AG10803 (cell line): ENCODE measurements around the gene NNT.

Experiments used
- DNase-seq: peaks from one replicate; pipeline ENCODE4 v3.0.0; 2010; ENCODE audit warnings: low read depth
- H3K4me3 ChIP-seq: 2 replicates; pipeline ENCODE4 v1.5.1; 2011; ENCODE audit warnings: mild to moderate bottlenecking, low read length, control low read depth
- TF ChIP-seq, protein P1 (sequence below): conservative IDR thresholded peaks from 2 replicates; pipeline ENCODE4 v1.5.1; 2011; ENCODE audit warnings: mild to moderate bottlenecking, low read length, control low read depth, inconsistent platforms

NNT gene

DNA sequence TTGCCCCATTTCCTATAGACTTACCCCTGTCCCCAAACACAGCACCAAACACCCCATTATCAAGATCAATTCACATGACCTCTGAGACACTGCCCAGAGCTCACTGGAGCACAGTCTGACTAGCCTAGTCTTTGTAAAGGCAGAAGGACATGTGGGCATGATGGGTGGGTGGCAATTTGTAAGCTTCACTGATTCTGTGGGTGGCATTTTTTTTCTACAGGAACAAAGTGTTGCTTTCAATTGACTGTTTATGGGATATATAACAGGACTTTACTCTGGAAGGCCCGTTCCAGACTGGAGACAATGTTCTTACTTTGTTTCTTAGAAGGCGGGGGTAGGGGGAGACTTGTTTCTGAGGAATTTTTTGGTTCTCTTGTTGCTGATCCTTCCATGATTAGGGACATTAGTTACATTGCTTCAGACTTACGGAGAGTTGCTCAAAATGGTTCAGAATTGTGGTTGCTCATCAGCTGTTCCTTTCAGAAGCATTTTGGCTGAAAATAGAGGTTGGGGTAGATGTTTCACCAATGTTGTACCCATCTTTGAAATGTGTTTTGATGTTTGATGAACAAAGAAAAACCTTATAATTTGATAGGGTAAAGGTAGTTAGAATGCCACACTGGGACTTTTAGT lies 20.2 kb downstream of the NNT start:
- no peak for DNase-seq
- TF ChIP-seq, protein P1, sequence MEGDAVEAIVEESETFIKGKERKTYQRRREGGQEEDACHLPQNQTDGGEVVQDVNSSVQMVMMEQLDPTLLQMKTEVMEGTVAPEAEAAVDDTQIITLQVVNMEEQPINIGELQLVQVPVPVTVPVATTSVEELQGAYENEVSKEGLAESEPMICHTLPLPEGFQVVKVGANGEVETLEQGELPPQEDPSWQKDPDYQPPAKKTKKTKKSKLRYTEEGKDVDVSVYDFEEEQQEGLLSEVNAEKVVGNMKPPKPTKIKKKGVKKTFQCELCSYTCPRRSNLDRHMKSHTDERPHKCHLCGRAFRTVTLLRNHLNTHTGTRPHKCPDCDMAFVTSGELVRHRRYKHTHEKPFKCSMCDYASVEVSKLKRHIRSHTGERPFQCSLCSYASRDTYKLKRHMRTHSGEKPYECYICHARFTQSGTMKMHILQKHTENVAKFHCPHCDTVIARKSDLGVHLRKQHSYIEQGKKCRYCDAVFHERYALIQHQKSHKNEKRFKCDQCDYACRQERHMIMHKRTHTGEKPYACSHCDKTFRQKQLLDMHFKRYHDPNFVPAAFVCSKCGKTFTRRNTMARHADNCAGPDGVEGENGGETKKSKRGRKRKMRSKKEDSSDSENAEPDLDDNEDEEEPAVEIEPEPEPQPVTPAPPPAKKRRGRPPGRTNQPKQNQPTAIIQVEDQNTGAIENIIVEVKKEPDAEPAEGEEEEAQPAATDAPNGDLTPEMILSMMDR, result no peak
- no peak overlapping the region for H3K4me3 ChIP-seq

DNA sequence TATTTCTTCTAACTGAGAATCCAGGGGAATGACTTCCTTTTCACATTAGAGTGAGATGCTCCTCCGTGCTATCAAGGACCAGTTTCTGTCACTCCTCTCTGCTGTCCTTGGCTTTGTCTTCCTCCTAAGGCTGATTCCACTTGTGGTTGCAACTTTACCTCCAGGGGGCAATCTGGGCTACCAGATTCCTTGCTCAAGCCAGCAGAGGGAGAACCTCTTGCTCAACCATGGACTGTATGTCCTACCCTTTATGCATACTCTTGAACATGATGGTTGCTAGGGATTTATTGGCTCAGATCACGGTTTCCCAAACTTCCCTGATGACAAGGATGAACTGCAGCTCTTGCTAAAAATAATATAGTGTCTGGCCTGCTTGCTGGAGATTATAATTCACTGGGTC lies 24.0 kb downstream of the NNT start:
- H3K4me3 ChIP-seq, result no peak overlapping the region
- DNase-seq, result peak; percentile 63
- TF ChIP-seq, protein P1, result peak; percentile 78

DNA sequence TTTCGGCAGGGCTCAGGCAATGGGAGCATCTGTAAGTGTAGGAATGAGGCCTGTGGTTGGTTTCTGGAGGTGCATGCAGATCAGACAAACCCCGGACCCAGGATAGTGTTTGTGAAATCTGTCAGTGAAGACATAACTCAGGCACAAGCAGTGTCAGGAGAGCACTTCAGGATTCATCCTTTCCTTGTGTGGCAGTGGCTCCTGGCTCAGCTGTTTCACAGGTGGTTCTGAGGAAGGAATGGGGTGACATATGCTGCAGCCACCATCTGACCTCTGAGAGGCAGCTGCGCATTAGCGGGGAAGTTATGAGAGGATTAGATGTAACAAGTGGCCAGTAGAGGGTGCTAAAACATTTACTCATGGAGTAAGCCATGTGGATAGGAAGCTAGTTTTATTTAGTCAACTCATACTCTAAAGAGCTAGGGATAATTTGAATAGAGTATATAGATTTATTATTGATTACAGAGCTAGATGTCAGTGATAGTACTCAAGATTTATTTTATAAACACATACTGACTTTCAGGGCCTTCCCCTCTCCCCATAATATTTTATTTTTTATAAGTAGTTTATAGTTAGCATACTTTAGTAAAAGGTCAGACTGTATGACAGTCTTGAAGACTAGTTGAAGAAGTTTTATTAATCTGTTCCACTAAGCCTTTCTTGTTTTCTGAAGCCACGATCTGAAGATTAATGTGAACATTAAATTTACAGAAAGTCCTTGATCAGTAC lies 28.4 kb downstream of the NNT start:
- DNase-seq, result peak; percentile 85
- no peak overlapping the region for H3K4me3 ChIP-seq
- TF ChIP-seq, protein P1, result peak; percentile 76

DNA sequence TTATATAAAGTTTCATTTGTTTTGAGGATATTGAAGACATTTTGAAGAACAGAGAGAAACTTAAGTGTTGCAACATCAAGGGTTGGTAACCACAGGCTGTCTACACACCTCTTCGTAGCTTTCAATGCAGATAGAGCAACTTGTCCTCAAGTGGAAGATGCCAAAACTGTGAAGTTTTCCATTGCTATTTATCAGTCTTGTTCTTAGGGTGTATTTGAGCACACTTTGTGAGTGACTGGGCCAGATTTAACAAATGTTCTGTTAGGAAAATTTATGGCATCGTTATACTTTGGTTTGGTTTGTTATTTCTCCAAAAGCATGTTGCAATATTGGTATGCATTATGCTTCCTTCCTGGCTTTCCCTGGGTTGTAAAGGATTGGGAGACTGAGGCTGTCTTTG lies 31.6 kb downstream of the NNT start:
- no peak overlapping the region for H3K4me3 ChIP-seq
- DNase-seq, result peak; percentile 20
- TF ChIP-seq, protein P1, result no peak

DNA sequence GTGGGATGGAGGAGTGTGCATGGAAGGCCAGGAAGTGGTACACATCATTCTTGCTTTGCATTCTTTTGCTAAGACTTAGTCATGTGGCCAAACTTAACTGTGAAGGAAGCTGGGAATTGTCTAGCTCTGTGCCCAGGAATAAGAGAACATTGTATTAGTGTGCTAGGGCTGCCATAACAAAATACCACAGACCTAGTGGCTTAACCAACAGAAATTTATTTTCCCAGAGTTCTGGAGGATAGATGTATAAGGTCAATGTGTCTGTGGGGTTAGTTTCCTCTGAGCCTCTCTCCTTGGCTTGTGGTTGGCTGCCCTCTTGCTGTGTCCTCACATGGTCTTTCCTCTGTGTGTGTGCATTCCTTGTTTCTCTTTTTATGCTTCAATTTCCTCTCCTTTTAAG lies 32.4 kb downstream of the NNT start:
- H3K4me3 ChIP-seq, result no peak overlapping the region
- peak; percentile 50 for DNase-seq
- TF ChIP-seq, protein P1, result no peak

DNA sequence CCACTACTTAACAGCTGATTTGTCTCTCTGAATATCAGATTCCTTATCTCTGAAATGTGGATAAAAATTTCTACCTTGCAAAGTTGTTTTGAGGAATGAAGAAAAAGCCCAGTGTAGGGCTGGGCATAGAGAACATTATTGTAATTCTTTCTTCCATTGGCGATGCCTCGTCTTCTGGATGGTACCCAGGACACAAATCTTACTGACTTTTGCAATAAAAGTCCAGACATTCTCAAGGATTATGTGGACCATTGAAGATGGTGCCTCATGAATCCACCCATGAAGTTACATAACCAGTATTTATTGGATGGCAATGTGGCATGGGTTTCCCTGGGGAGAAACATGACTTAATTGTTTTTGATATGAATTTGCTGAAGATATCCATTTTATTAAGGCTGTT lies 33.1 kb downstream of the NNT start:
- TF ChIP-seq, protein P1, result no peak
- H3K4me3 ChIP-seq, result no peak overlapping the region
- DNase-seq, result peak; percentile 77

DNA sequence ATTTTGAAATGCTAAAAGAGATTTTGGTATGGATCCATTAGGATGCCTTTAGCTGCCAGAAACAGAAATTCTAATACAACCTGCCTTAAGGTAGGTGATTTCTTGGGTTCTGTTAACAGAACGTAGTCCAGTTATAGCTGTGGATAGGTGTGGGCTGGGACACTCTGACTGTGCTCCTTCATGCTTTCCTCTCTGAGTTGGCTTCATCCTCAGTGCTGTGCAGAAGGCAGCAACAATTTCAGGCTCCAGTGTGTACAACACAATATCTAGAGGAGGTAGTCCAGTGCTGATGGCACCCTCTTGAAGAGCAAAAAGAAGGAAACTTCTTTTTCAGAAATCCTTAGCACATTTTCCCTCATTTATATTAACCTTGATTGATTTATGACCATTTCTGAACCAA lies 34.4 kb downstream of the NNT start:
- H3K4me3 ChIP-seq, result no peak overlapping the region
- TF ChIP-seq, protein P1, result no peak
- no peak for DNase-seq
